SHP77 (cell line): ENCODE measurements around the gene CEP126.
A peak's percentile ranks its signal among the peaks of the same experiment; 100 is the strongest.
"Not testable (repeated sequence)": the region's sequence is repeated elsewhere in the genome, so short reads cannot be mapped to it uniquely, and the experiment has no call there.

ENCODE experiments used
- DNase-seq, 2 experiments: peaks; one replicate each; lab custom pipeline; 2025; lab: John Stamatoyannopoulos, UW

The CEP126 gene

GRCh38 chr11:101940901-101941520 lies 26.2 kb downstream of the CEP126 start:
- DNase-seq, result no peak

- no peak for DNase-seq
These were observed 30.1 kb downstream of the CEP126 start for GRCh38 chr11:101944923-101945322.

- no peak for DNase-seq
These were observed 30.6 kb downstream of the CEP126 start for GRCh38 chr11:101945448-101945847.

- DNase-seq, result no peak
These were observed 34.9 kb downstream of the CEP126 start for GRCh38 chr11:101949680-101950220.

- no peak for DNase-seq
These were observed 40.5 kb downstream of the CEP126 start for GRCh38 chr11:101955278-101955677.

GRCh38 chr11:101955701-101956100 lies 40.9 kb downstream of the CEP126 start:
- no peak for DNase-seq

GRCh38 chr11:101960231-101960630 lies 45.4 kb downstream of the CEP126 start:
- no peak for DNase-seq

GRCh38 chr11:101964200-101964599 lies 49.4 kb downstream of the CEP126 start:
- DNase-seq, result not testable (repeated sequence)

- DNase-seq, result no peak
These were observed 59.4 kb downstream of the CEP126 start for GRCh38 chr11:101974255-101974654.

- no peak for DNase-seq
These were observed 60.0 kb downstream of the CEP126 start for GRCh38 chr11:101974771-101975170.

GRCh38 chr11:101975734-101976133 lies 60.9 kb downstream of the CEP126 start:
- DNase-seq, result no peak

- no peak for DNase-seq
These were observed 72.6 kb downstream of the CEP126 start for GRCh38 chr11:101987370-101987769.

- no peak for DNase-seq
These were observed 78.4 kb downstream of the CEP126 start for GRCh38 chr11:101993172-101993571.

GRCh38 chr11:101994052-101994469 lies 79.3 kb downstream of the CEP126 start:
- not testable (repeated sequence) for DNase-seq

- no peak for DNase-seq
These were observed 81.3 kb downstream of the CEP126 start for GRCh38 chr11:101996111-101996510.

- no peak for DNase-seq
These were observed 87.0 kb downstream of the CEP126 start for GRCh38 chr11:102001657-102002338.

GRCh38 chr11:102004220-102004619 lies 89.4 kb downstream of the CEP126 start:
- DNase-seq, result no peak

GRCh38 chr11:102005306-102005705 lies 90.5 kb downstream of the CEP126 start:
- DNase-seq, result no peak

- no peak for DNase-seq
These were observed 92.2 kb downstream of the CEP126 start for GRCh38 chr11:102006835-102007566.

- peak; percentile 31 to 48 for DNase-seq
These were observed 93.0 kb downstream of the CEP126 start for GRCh38 chr11:102007567-102008437.

- peak in 1 of 2 experiments; percentile 19 for DNase-seq
These were observed 96.1 kb downstream of the CEP126 start for GRCh38 chr11:102010776-102011494.
